HepG2 (cell line): Measurements from ENCODE around the gene TPX2. TPM values are rescaled to one million over a fixed set of nuclear protein-coding genes. Genes with fewer than 3 reads are reported as not detected.
A peak's percentile ranks its signal among the peaks of the same experiment; 100 is the strongest.

Experiments
- BHLHE40 ChIP-seq: IDR thresholded peaks from 2 replicates; pipeline ENCODE4 v1.6.1; 2011; ENCODE audit warnings: low read length, improper control_type of control experiment
- HDAC6 ChIP-seq: fragments of 200-600 bp; sonication (generic); IDR thresholded peaks from 2 replicates; pipeline ENCODE4 v1.7.0; 2017; ENCODE audit warnings: mild to moderate bottlenecking, antibody characterized with exemption, low read length, low read depth
- HMG20A ChIP-seq: IDR thresholded peaks from 2 replicates; pipeline ENCODE4 v1.6.1; 2016; ENCODE audit warnings: borderline replicate concordance
- KDM2A ChIP-seq: sonication (generic); formaldehyde crosslinking; IDR thresholded peaks from 2 replicates; pipeline ENCODE4 v1.4.0; 2020; ENCODE audit warnings: low read depth, missing genetic modification reagents, borderline replicate concordance
- KLF11 ChIP-seq: IDR thresholded peaks from 2 replicates; pipeline ENCODE4 v1.6.1; 2016; ENCODE audit warnings: missing compliant biosample characterization
- NR1H2 ChIP-seq: sonication (generic); formaldehyde crosslinking; IDR thresholded peaks from 2 replicates; pipeline ENCODE4 v1.8.1; 2022; ENCODE audit warnings: low read depth, missing genetic modification reagents, borderline replicate concordance
- PITX1 ChIP-seq: sonication (generic); formaldehyde crosslinking; IDR thresholded peaks from 2 replicates; pipeline ENCODE4 v1.5.1; 2020; ENCODE audit warnings: mild to moderate bottlenecking, missing genetic modification reagents
- SALL1 ChIP-seq: sonication (generic); formaldehyde crosslinking; IDR thresholded peaks from 2 replicates; pipeline ENCODE4 v1.8.0; 2022; ENCODE audit warnings: mild to moderate bottlenecking, missing genetic modification reagents
- SIX4 ChIP-seq: sonication (generic); formaldehyde crosslinking; IDR thresholded peaks from 2 replicates; pipeline ENCODE4 v1.4.0; 2020; ENCODE audit warnings: missing genetic modification reagents
- SNRNP70 ChIP-seq: fragments of 200-400 bp; formaldehyde crosslinking; IDR thresholded peaks from 2 replicates; pipeline ENCODE4 v1.6.1; 2017; ENCODE audit warnings: mild to moderate bottlenecking, low read depth, low read length, moderate library complexity
- TEAD3 ChIP-seq: optimal IDR thresholded peaks from 2 replicates; pipeline ENCODE3; 2016; ENCODE audit warnings: borderline replicate concordance
- TRIM22 ChIP-seq: fragments of 450-650 bp; IDR thresholded peaks from 2 replicates; pipeline ENCODE4 v1.6.1; 2017
- YEATS4 ChIP-seq: sonication (generic); formaldehyde crosslinking; IDR thresholded peaks from 2 replicates; pipeline ENCODE4 v1.4.0; 2020; ENCODE audit warnings: missing genetic modification reagents, borderline replicate concordance
- ZNF225 ChIP-seq: sonication (generic); formaldehyde crosslinking; IDR thresholded peaks from 2 replicates; pipeline ENCODE4 v1.4.0; 2020; ENCODE audit warnings: mild to moderate bottlenecking, missing genetic modification reagents
- ZNF329 ChIP-seq: sonication (generic); formaldehyde crosslinking; IDR thresholded peaks from 2 replicates; pipeline ENCODE4 v1.9.0; 2021; ENCODE audit warnings: low read depth, mild to moderate bottlenecking, missing genetic modification reagents
- ZNF350 ChIP-seq: sonication (generic); formaldehyde crosslinking; IDR thresholded peaks from 2 replicates; pipeline ENCODE4 v1.4.0; 2020; ENCODE audit warnings: mild to moderate bottlenecking, low read depth, missing genetic modification reagents, borderline replicate concordance
- ZNF367 ChIP-seq: sonication (generic); formaldehyde crosslinking; IDR thresholded peaks from 2 replicates; pipeline ENCODE4 v1.4.0; 2020; ENCODE audit warnings: missing genetic modification reagents, borderline replicate concordance
- ZNF558 ChIP-seq: sonication (generic); formaldehyde crosslinking; IDR thresholded peaks from 2 replicates; pipeline ENCODE4 v1.9.0; 2022; ENCODE audit warnings: mild to moderate bottlenecking, missing genetic modification reagents, borderline replicate concordance
- polyA plus RNA-seq, 8 experiments: library from polyadenylated mRNA; depleted of rRNA in 3 of 8; stranded (reverse) in 7 of 8; unstranded in 1 of 8; fragments of >200 nt; fragmentation: Illumina TruSeq in 4 of 8; extraction: Trizol in 4 of 8; gene quantifications; 2 replicates each; pipeline versions ENCODE4 v1.2.1 to v1.2.3, GENCODE V29; 2011 to 2016; ENCODE audit warnings: low read depth in 4 of 8, missing spikeins in 1 of 8, mixed read lengths in 1 of 8; ENCODE audit not compliant: insufficient read depth in 1 of 8
- total RNA-seq, 5 experiments: library from RNA; depleted of rRNA; stranded (reverse); fragments of >200 nt; fragmentation: Illumina TruSeq; extraction: Trizol; gene quantifications; 2 replicates each; pipeline ENCODE4 v1.2.3, GENCODE V29; 2016; ENCODE audit warnings: low read depth in 1 of 5
- TF ChIP-seq, protein P1 (sequence below): sonication (generic); formaldehyde crosslinking; IDR thresholded peaks from one replicate; pipeline ENCODE4 v1.5.1; 2020; ENCODE audit warnings: mild to moderate bottlenecking, missing genetic modification reagents; ENCODE audit errors: not compliant biosample characterization
- TF ChIP-seq, protein P2 (sequence below): IDR thresholded peaks from 2 replicates; pipeline ENCODE4 v1.6.1; 2012; ENCODE audit warnings: inconsistent platforms

Gene TPX2
- total and polyA plus RNA-seq, 2 of the 13 experiments (the other 11 are each of a cell fraction or from before 2014, with no cell fraction given) = 34.3 to 124 TPM

- TF ChIP-seq, protein P1, sequence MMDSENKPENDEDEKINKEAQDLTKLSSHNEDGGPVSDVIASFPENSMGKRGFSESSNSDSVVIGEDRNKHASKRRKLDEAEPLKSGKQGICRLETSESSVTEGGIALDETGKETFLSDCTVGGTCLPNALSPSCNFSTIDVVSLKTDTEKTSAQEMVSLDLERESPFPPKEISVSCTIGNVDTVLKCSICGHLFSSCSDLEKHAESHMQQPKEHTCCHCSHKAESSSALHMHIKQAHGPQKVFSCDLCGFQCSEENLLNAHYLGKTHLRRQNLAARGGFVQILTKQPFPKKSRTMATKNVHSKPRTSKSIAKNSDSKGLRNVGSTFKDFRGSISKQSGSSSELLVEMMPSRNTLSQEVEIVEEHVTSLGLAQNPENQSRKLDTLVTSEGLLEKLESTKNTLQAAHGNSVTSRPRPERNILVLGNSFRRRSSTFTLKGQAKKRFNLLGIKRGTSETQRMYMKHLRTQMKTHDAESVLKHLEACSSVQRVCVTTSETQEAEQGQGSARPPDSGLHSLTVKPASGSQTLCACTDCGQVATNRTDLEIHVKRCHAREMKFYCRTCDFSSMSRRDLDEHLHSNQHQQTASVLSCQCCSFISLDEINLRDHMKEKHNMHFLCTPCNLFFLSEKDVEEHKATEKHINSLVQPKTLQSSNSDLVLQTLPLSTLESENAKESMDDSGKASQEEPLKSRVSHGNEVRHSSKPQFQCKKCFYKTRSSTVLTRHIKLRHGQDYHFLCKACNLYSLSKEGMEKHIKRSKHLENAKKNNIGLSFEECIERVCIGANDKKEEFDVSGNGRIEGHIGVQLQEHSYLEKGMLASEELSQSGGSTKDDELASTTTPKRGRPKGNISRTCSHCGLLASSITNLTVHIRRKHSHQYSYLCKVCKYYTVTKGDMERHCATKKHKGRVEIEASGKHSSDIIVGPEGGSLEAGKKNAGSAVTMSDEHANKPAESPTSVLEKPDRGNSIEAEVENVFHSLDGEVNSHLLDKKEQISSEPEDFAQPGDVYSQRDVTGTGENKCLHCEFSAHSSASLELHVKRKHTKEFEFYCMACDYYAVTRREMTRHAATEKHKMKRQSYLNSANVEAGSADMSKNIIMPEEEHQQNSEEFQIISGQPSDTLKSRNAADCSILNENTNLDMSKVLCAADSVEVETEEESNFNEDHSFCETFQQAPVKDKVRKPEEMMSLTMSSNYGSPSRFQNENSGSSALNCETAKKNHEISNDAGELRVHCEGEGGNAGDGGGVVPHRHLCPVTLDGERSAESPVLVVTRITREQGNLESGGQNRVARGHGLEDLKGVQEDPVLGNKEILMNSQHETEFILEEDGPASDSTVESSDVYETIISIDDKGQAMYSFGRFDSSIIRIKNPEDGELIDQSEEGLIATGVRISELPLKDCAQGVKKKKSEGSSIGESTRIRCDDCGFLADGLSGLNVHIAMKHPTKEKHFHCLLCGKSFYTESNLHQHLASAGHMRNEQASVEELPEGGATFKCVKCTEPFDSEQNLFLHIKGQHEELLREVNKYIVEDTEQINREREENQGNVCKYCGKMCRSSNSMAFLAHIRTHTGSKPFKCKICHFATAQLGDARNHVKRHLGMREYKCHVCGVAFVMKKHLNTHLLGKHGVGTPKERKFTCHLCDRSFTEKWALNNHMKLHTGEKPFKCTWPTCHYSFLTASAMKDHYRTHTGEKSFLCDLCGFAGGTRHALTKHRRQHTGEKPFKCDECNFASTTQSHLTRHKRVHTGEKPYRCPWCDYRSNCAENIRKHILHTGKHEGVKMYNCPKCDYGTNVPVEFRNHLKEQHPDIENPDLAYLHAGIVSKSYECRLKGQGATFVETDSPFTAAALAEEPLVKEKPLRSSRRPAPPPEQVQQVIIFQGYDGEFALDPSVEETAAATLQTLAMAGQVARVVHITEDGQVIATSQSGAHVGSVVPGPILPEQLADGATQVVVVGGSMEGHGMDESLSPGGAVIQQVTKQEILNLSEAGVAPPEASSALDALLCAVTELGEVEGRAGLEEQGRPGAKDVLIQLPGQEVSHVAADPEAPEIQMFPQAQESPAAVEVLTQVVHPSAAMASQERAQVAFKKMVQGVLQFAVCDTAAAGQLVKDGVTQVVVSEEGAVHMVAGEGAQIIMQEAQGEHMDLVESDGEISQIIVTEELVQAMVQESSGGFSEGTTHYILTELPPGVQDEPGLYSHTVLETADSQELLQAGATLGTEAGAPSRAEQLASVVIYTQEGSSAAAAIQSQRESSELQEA = no peak
- TF ChIP-seq HMG20A (peak; percentile 99), YEATS4 (CRISPR knock-in tag) (peak; percentile 93), NR1H2 (CRISPR knock-in tag) (peak; percentile 99), SNRNP70 (no peak), ZNF329 (no peak; the same call in 1 of the 2 replicates), ZNF350 (CRISPR knock-in tag) (peak; percentile 99), KLF11 (CRISPR knock-in tag) (peak; percentile 99), ZNF367 (CRISPR knock-in tag) (no peak), ZNF225 (peak; percentile 39; the same call in 1 of the 2 replicates), SALL1 (CRISPR knock-in tag) (peak; percentile 100), SIX4 (peak; percentile 88), TRIM22 (no peak), HDAC6 (no peak), ZNF558 (CRISPR knock-in tag) (no peak; the same call in 1 of the 2 replicates), TEAD3 (CRISPR knock-in tag) (peak; percentile 99), KDM2A (peak; percentile 94), BHLHE40 (peak; percentile 71), PITX1 (CRISPR knock-in tag) (peak; percentile 95)
- TF ChIP-seq, protein P2, sequence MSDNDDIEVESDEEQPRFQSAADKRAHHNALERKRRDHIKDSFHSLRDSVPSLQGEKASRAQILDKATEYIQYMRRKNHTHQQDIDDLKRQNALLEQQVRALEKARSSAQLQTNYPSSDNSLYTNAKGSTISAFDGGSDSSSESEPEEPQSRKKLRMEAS = peak; percentile 93
Measured at GRCh38 chr20:31695849-31696804, 43.0 kb upstream of the TPX2 start (continued).
